Left ventricle myocardium inferior (tissue), 1 donor: ENCODE measurements around the gene PITX1. TPM values are rescaled to one million over a fixed set of nuclear protein-coding genes. Genes with fewer than 3 reads are reported as not detected.

Experiments
- DNase-seq: peaks from one replicate; pipeline ENCODE4 v3.0.0-alpha.2; 2020
- H3K27ac ChIP-seq: fragments of 200-600 bp; replicated peaks from 2 replicates; pipeline ENCODE4 v1.8.0; 2021
- H3K27me3 ChIP-seq: fragments of 200-600 bp; 2 replicates; pipeline ENCODE4 v1.8.0; 2021; ENCODE audit warnings: low read depth
- H3K36me3 ChIP-seq: fragments of 200-600 bp; 2 replicates; pipeline ENCODE4 v1.8.0; 2021
- H3K4me1 ChIP-seq: fragments of 200-600 bp; 2 replicates; pipeline ENCODE4 v1.8.0; 2021
- H3K4me3 ChIP-seq: fragments of 200-600 bp; 2 replicates; pipeline ENCODE4 v1.8.0; 2021; ENCODE audit warnings: mild to moderate bottlenecking, moderate library complexity
- H3K9me3 ChIP-seq: fragments of 200-600 bp; replicated peaks from 2 replicates; pipeline ENCODE4 v1.8.0; 2021
- CTCF ChIP-seq: fragments of 200-600 bp; IDR thresholded peaks from 2 replicates; pipeline ENCODE4 v1.8.0; 2021; ENCODE audit warnings: antibody characterized with exemption, mild to moderate bottlenecking, borderline replicate concordance
- intact Hi-C: fragments of 100-400 bp; cut with micrococcal nuclease; formaldehyde crosslinking; loops from one replicate; pipeline ENCODE4 v1.11.0; 2022
- total RNA-seq: library from RNA; stranded (reverse); fragmentation: NEBNext Ultra II Directional; extraction: Animal tissue kit (Norgen Biotek cat#: 25700); gene quantifications from one replicate; pipeline ENCODE4 v1.2.1, GENCODE V29; 2021
- donor health status: DM: no; HTN: yes; CAD: no; lungs with severe emphysema.

PITX1 gene
- total RNA-seq, 1 donor from 2014 or later = not detected

GRCh38 chr5:135055396-135055795 is 21.4 kb upstream of the PITX1 start:
- Histone ChIP-seq H3K27me3 (peaks cover 44% of the 10 kb centered on the region), H3K4me3 (no peak overlapping the region), H3K4me1 (peaks cover 16% of the 10 kb centered on the region), H3K27ac (peak overlapping the region; percentile 80), H3K36me3 (no peaks in the 10 kb centered on the region), H3K9me3 (no peaks in the 10 kb centered on the region)
- DNase-seq = peak; percentile 81
- no peak for TF ChIP-seq CTCF
- intact Hi-C loops = no loop called here

DNA sequence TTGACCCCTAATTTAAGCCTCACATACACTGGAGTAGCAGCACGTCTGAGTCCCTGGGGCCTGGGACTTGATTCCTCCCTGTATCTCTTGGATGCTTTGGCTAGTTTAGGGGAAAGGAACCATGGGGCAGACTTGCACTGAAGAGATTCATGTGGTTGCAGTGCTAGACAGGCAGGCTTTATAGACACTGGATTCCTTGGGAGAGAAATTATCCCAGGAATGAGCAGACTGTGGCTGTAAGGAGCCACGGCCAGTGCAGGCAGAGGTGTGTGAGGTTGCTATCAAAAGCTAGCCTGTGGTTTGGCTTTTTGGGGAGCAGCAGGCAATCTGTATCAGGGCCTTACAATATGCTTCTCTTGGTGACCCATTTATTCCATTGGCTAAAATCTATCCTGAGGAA is 20.5 kb upstream of the PITX1 start:
- Histone ChIP-seq H3K4me3 (no peak overlapping the region), H3K27me3 (peaks cover 53% of the 10 kb centered on the region), H3K27ac (no peak overlapping the region), H3K4me1 (peaks cover 19% of the 10 kb centered on the region), H3K9me3 (no peaks in the 10 kb centered on the region), H3K36me3 (no peaks in the 10 kb centered on the region)
- intact Hi-C loops = no loop called here
- DNase-seq = no peak
- TF ChIP-seq CTCF = no peak

GRCh38 chr5:135053989-135054388 is 20.0 kb upstream of the PITX1 start:
- H3K4me1 ChIP-seq = peaks cover 19% of the 10 kb centered on the region
- no peak for TF ChIP-seq CTCF
- DNase-seq = no peak
- no peaks in the 10 kb centered on the region for H3K36me3 ChIP-seq
- H3K4me3 ChIP-seq = no peak overlapping the region
- H3K27ac ChIP-seq = no peak overlapping the region
- intact Hi-C loops = no loop called here
- no peaks in the 10 kb centered on the region for H3K9me3 ChIP-seq
- peaks cover 58% of the 10 kb centered on the region for H3K27me3 ChIP-seq

GRCh38 chr5:135053278-135053677 is 19.2 kb upstream of the PITX1 start:
- H3K4me3 ChIP-seq = no peak overlapping the region
- no peaks in the 10 kb centered on the region for H3K9me3 ChIP-seq
- peaks cover 19% of the 10 kb centered on the region for H3K4me1 ChIP-seq
- TF ChIP-seq CTCF = no peak
- H3K36me3 ChIP-seq = no peaks in the 10 kb centered on the region
- intact Hi-C loops = no loop called here
- no peak for DNase-seq
- H3K27me3 ChIP-seq = peaks cover 65% of the 10 kb centered on the region
- no peak overlapping the region for H3K27ac ChIP-seq

DNA sequence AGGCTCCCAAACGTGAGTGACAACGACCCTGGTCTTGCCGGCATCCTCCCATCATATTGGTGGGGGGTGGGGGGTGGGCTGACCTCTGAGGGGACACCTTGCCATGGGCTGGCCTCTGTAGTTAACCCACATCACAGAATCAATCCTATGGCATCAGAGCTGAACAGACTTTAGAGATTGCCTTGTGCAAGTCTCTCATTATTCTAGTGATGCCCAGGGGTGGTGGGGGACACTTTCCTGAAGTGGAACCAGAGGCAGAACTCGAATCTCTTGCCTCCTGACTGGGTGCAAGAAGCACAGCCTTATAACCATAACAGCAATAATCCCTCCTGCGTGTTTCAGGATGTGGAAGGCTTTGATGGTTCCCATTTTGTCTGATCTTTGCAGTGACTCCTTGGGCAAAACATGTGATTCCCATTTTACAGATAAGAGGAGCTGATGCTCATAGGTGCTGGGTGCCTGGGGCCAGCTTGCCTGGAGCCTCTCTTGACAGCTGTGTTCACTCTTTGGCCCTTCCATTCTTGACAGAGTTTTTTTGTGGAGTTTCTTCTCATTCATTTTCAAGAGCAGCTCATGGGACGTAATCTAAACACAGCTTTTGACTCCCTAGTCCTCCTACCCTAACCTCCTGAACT is 18.6 kb upstream of the PITX1 start:
- no peak for DNase-seq
- no peak overlapping the region for H3K27ac ChIP-seq
- intact Hi-C loops = no loop called here
- H3K9me3 ChIP-seq = no peaks in the 10 kb centered on the region
- peaks cover 19% of the 10 kb centered on the region for H3K4me1 ChIP-seq
- no peak overlapping the region for H3K4me3 ChIP-seq
- no peaks in the 10 kb centered on the region for H3K36me3 ChIP-seq
- TF ChIP-seq CTCF = no peak
- peaks cover 72% of the 10 kb centered on the region for H3K27me3 ChIP-seq
